ENCODE results near the gene PRIM2.
A peak's percentile ranks its signal among the peaks of the same experiment; 100 is the strongest.

GRCh38 chr6:57324538-57324937 is 7.1 kb downstream of the PRIM2 start:
- TF ChIP-seq POU2F2 (IDR thresholded peaks at IDR 0.05; ENCODE audit: borderline replicate concordance, low read depth, low read length) (no peak), EZH2 (IDR thresholded peaks at IDR 0.05; ENCODE audit: borderline replicate concordance, control insufficient read depth, low read depth, low read length) (no peak), POLR2AphosphoS5 (IDR thresholded peaks at IDR 0.05; ENCODE audit: low read length) (no peak), PBX3 (IDR thresholded peaks at IDR 0.05; ENCODE audit: insufficient replicate concordance, low read depth, low read length) (no peak), CTCF (IDR thresholded peaks at IDR 0.05 in 2 of 3, conservative IDR thresholded peaks at IDR 0.05 in 1 of 3; ENCODE audit: control insufficient read depth in 2 of 3, extremely low read depth in 1 of 3, insufficient read depth in 1 of 3, low read depth in 3 of 3, low read length in 3 of 3) (peak; percentile 7 to 39 (median 32); a peak in 4 of 6 replicates), MLLT1 (IDR thresholded peaks at IDR 0.05) (no peak)
